HG02938 (cell line): ENCODE measurements around the gene PDE12.

Experiments used
- ATAC-seq: cut with Tn5 transposase; IDR thresholded peaks from one replicate; pipeline ENCODE4 v1.9.1; 2021; ENCODE audit warnings: mild to moderate bottlenecking, moderate library complexity; ENCODE audit not compliant: unreplicated experiment

Gene PDE12

GRCh38 chr3:57555738-57556458 is at the start of gene PDE12:
TSS of gene PDE12 (plus strand) at chr3:57556274. CDS start at chr3:57556380, 106 bp downstream.
- peak; percentile 82 for ATAC-seq

GRCh38 chr3:57512166-57512565 is 43.9 kb upstream of the PDE12 start:
- ATAC-seq, result no peak

GRCh38 chr3:57518276-57518915 is 37.7 kb upstream of the PDE12 start:
- no peak for ATAC-seq

GRCh38 chr3:57530071-57530608 is 25.9 kb upstream of the PDE12 start:
- no peak for ATAC-seq

GRCh38 chr3:57538465-57538864 is 17.6 kb upstream of the PDE12 start:
- ATAC-seq, result no peak

- ATAC-seq, result no peak
Observed at GRCh38 chr3:57544181-57545125, 11.6 kb upstream of the PDE12 start, which contains the start of gene DNAH12. TSS of gene DNAH12 (minus strand) at chr3:57544344. CDS start at chr3:57542870, 1,474 bp downstream.

GRCh38 chr3:57545636-57546268 is 10.3 kb upstream of the PDE12 start:
- ATAC-seq, result no peak

GRCh38 chr3:57546616-57547015 is 9.5 kb upstream of the PDE12 start:
- no peak for ATAC-seq

GRCh38 chr3:57555306-57555705 is 768 bp upstream of the PDE12 start:
- no peak for ATAC-seq

- ATAC-seq, result peak; percentile 36
Observed at GRCh38 chr3:57556459-57557084, 498 bp downstream of the PDE12 start.

- ATAC-seq, result no peak
Observed at GRCh38 chr3:57557085-57557537, 1.0 kb downstream of the PDE12 start.

- ATAC-seq, result no peak
Observed at GRCh38 chr3:57559526-57559925, 3.5 kb downstream of the PDE12 start.

- no peak for ATAC-seq
Observed at GRCh38 chr3:57569859-57570450, 13.9 kb downstream of the PDE12 start.

GRCh38 chr3:57570878-57571277 is 14.8 kb downstream of the PDE12 start:
- ATAC-seq, result no peak

- no peak for ATAC-seq
Observed at GRCh38 chr3:57572096-57572495, 16.0 kb downstream of the PDE12 start.

GRCh38 chr3:57575966-57576626 is 20.0 kb downstream of the PDE12 start:
- no peak for ATAC-seq

- no peak for ATAC-seq
Observed at GRCh38 chr3:57577801-57578200, 21.7 kb downstream of the PDE12 start.

GRCh38 chr3:57582474-57583168 is 26.5 kb downstream of the PDE12 start:
- ATAC-seq, result no peak
